Stimulated activated CD4-positive, alpha-beta T cell treated with anti-CD3 and anti-CD28 coated beads, TNF-alpha, amount 100 ng/mL, for 1 hour (primary cell): Measurements from ENCODE around the gene GFPT1.
"Not testable (repeated sequence)": the region's sequence is repeated elsewhere in the genome, so short reads cannot be mapped to it uniquely, and the experiment has no call there.

Experiments used
- DNase-seq, 3 donors: peaks; one replicate each; pipeline ENCODE4 v3.0.0-alpha.2; 2020; ENCODE audit warnings: low read depth in 3 of 3, low spot score in 1 of 3

The GFPT1 gene

GRCh38 chr2:69384618-69385081 lies 2.4 kb downstream of the GFPT1 start:
- no peak for DNase-seq

DNA sequence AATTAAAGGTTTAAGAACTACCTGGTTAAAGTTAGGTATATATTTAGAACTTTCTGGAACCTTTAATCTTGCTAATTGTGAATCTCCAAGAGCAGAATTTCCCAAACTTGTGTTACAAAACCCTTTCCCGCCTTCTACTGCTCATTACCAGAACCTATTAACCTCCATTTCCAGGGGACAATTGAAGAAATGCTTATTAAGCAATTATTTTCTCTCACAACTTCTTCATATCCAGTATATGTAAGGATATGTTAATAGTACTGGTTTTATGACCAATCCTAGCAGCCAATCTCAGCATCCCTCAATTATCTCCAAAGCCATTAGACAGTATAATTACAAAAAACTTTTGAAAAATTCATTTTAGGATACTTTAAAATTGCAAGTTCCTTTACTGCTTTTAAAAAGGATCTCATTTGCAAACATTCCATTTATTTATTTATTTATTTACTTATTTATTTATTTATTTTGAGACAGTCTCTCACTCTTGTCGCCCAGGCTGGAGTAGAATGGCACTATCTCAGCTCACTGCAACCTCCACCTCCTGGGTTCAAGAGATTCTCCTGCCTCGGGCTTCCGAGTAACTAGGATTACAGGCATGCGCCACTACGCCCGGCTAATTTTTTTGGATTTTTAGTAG lies 3.7 kb downstream of the GFPT1 start:
- DNase-seq = no peak

- no peak for DNase-seq
Observed at GRCh38 chr2:69382547-69382946, 4.5 kb downstream of the GFPT1 start.

- no peak for DNase-seq
Observed at GRCh38 chr2:69381337-69381737, 5.7 kb downstream of the GFPT1 start.

DNA sequence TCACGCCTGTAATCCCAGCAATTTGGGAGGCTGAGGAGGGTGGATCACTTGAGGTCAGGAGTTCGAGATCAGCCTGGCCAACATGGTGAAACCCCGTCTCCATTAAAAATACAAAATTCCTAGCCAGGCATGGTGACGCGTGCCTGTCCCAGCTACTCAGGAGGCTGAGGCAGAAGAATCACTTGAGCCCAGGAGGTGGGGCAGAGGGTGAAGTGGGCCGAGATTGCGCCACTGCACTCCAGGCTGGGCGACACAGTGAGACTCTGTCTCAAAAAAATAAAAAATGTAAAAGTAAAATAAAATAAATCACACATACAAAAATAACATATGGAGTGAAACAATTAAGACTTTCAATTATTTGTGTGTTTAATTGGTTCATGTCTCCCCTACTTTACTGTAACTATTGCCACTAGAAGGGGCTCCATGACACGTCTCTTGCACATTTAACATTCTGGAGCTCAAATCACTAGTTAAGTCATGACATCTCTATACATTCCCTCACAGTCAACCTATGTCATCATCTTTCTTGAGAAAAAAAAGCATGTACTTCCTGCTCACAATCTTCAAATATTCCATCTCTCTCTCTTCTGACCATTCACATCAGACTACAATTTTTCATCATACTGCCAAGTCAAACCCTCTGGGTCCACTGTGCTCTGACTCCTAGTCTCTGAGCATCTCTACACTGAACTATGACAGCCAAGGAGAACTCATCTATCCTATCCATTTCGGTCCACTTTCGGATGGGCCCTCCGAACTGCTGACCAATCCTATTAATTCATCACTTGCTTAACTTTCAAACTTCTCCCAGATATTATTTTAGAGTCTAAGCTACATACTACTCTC lies 6.7 kb downstream of the GFPT1 start:
- DNase-seq = no peak

- no peak for DNase-seq
Observed at GRCh38 chr2:69376403-69376802, 10.6 kb downstream of the GFPT1 start.

- DNase-seq = no peak
Observed at GRCh38 chr2:69375494-69376353, 11.3 kb downstream of the GFPT1 start.

DNA sequence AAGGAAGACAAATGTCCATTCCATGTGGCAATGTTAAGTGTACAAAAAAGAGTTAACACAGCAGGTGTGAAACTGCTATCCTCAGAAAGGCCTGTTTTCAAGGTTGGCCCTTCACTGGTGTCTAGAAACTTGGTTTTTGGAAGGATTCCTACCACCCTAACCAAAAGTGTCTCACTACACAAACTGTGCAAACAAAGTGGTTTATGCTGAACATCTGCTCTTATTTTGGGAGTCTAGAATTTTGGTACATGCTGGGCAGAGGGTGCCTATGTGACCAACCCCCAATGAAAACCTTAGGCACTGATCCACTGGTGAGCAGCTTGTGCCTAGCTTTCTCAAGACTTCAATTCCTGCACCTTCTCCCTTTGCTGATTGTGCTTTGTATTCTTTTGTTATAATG lies 14.3 kb downstream of the GFPT1 start:
- no peak for DNase-seq

GRCh38 chr2:69369802-69370201 lies 17.2 kb downstream of the GFPT1 start:
- DNase-seq = no peak

GRCh38 chr2:69368588-69368987 lies 18.4 kb downstream of the GFPT1 start:
- DNase-seq = no peak

DNA sequence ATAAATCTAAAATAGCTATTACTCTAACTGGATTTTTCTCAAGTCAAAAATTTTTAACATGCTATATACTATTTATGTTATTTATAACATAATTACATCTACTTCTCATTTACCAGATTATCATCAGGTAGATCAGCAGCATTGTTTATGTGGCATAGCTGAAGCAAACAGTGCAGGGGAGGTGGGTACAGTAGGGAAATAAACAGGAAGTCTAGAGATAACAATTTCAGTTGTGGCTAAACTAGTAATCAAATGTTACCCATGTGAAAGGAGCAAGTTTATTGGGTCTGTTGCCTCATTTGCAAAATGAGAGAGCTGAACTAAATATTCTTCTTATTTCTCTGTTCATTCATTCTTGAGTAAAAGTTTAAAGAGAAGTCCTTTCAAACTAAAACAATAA lies 27.7 kb downstream of the GFPT1 start:
- no peak for DNase-seq

DNA sequence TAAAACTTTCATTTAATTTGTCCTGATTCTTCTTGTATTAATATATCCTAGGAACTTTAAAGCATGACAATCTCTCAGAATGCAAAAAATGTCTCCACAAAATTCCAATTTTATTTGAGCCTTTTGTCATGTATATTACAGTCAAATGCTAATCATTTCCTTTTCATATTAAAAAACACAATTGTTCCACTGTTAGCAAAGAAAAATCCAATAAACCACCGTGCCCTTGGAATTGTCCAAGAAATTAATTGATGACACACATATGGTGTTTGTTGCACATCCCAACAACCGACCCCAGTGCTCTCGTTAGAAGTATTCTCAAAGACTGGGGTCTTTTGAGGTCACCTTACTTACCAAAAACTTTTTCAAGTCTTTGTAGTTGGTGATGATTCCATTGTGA lies 28.1 kb downstream of the GFPT1 start:
- no peak for DNase-seq

GRCh38 chr2:69356471-69356870 lies 30.6 kb downstream of the GFPT1 start:
- DNase-seq = no peak

DNA sequence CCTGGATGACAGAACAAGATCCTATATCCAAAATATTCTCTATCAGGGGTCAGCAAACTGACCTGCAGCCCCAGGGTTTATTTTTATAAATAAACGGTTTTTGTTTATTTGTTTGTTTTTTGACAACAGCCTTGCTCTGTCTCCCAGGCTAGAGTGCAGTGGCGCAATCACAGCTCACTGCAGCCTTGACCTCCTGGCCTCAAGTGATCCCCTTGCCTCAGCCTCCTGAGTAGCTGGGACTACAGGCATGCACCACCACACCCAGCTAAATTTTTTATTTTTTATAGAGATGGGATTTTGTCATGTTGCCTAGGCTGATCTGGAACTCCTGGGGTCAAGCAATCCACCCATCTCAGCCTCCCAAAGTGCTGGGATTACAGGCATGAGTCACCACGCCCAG lies 32.1 kb downstream of the GFPT1 start:
- not testable (repeated sequence) for DNase-seq

DNA sequence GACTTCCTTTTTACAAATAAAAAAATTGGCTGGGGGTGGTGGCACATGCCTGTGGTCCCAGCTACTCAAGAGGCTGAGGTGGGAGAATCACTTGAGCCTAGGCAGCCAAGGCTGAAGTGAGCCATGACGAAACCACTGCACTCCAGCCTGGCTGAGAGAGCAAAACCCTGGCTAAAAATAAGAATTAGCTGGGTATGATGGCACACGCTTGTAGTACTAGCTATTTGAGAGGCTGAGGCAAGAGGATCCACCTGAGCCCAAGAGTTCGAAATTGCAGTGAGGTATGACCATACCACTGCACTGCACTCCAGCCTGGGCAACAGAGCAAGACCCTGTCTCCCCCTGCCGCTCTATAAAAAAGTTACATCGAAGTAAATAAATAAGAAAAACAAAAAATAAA lies 33.7 kb downstream of the GFPT1 start:
- DNase-seq = no peak

GRCh38 chr2:69348781-69349180 lies 38.2 kb downstream of the GFPT1 start:
- no peak for DNase-seq

- DNase-seq = no peak
Observed at GRCh38 chr2:69345434-69345833, 41.6 kb downstream of the GFPT1 start.

DNA sequence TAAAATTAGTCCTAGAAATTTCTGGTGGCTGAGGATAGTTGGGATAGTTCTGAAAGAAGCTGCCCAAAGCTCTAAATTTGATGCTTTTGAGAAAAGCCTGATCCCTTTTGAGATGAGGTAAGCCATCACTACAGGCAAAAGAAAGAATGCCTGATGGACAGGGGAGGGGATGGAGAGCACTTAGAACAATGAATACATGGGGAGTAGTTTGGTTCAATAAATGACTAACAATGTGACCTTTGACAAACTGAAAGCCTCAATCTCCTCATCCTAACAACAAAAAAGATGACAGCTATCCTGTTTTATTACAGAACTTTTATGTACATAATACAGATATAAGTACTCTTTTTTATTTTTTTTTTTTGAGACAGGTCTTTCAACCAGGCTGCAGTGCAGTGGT lies 42.7 kb downstream of the GFPT1 start:
- DNase-seq = no peak

DNA sequence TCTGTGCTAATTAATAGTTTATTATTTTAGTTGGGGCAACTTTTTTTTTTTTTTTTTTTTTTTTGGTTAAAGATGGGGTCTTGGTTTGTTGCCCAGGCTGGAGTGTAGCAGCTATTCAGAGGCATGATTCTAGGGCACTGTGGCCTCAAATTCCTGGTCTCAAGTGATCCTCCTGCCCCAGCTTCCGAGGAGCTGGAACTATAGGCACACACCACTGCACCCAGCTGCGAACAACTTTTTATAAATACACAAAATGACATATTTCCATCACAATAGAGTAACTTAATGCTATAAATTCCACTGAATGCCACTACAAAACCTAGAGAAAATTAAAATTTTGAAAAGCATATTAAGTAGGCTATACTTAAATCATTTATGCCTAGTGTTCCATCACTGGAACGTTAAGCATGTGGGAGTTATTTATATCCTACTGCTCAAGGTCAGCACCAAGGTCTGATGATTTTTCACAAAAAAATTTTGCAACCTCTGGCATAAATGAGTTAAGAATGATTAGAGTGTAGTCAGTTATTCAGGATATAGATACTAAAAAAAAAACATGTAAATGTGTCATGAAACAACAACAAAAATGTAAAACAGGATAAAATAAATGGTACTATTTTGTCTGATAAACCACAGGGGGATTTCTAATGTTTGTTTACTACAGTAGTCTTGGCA lies 46.8 kb downstream of the GFPT1 start:
- DNase-seq = no peak

DNA sequence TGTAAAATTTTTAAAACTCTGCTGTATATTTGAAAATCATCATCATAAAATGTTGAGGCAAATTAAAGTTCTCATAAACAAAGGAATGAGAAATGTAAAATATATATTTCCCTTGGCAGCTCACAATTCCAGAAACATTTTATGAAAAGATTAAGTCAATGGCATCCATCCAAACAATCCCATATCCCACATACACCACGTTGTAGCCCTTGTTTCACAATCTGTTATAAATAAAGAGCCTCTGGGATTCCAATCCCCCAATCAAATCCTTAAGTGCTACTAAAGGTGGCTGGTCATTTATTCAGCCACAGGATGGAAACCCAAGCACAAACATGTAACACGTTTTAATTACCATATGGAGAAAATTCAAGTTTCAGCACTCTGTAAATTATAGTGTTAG lies 51.7 kb downstream of the GFPT1 start:
- DNase-seq = no peak

DNA sequence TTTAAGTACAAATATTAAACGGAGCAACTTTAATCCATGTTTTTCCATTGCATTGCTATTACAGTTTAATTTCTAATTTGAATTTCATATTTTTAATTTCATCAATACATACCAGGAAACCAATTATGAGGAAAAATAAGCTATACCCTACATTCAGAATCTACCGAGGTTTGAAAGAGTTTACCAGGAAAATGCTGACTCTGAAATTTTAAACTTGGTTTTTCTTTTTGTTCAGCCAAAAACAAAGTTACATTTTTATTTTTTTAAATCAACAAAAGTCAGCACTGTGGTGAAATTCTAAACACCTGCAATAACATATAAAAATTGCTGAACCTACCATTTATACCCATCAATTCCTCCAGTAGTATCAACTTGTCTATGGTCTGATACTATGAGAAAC lies 53.7 kb downstream of the GFPT1 start:
- no peak for DNase-seq
